WTC11 (cell line): ENCODE results near the gene GFPT2. TPM values are rescaled to one million over a fixed set of nuclear protein-coding genes. Genes with fewer than 3 reads are reported as not detected.

ENCODE experiments used
- ATAC-seq: fragments of 200-7000 bp; cut with Tn5 transposase; 2 replicates; pipeline ENCODE4 v1.10.0; 2021; ENCODE audit warnings: mild to moderate bottlenecking, moderate library complexity
- CTCF ChIA-PET: fragments of 300-600 bp; sonication (Branson Sonifier 250); formaldehyde crosslinking; loops from one replicate; lab custom pipeline; 2021; ENCODE audit warnings: antibody characterized with exemption; lab: Charles Lee
- POLR2A ChIA-PET: fragments of 350-600 bp; sonication (Branson Sonifier 250); formaldehyde crosslinking; loops from one replicate; lab custom pipeline; 2021; ENCODE audit warnings: antibody characterized with exemption; lab: Charles Lee
- DNase-seq: peaks from one replicate; pipeline ENCODE4 v3.0.0; 2021; ENCODE audit warnings: low spot score
- H3K27ac Mint-ChIP-seq: 2 replicates; pipeline ENCODE4 v1.8.0; 2021; ENCODE audit warnings: mixed read lengths
- H3K27me3 Mint-ChIP-seq: 2 replicates; pipeline ENCODE4 v1.8.0; 2021; ENCODE audit warnings: low read depth, mild to moderate bottlenecking, moderate library complexity, mixed read lengths
- H3K36me3 Mint-ChIP-seq: 2 replicates; pipeline ENCODE4 v1.8.0; 2021; ENCODE audit warnings: mixed read lengths
- H3K4me1 Mint-ChIP-seq: 2 replicates; pipeline ENCODE4 v1.8.0; 2022; ENCODE audit warnings: mixed read lengths
- H3K4me3 Mint-ChIP-seq: 2 replicates; pipeline ENCODE4 v1.8.0; 2021; ENCODE audit warnings: mild to moderate bottlenecking, moderate library complexity, mixed read lengths
- H3K9me3 Mint-ChIP-seq: 2 replicates; pipeline ENCODE4 v1.8.0; 2021; ENCODE audit warnings: mixed read lengths
- ATF2 ChIP-seq: sonication (generic); formaldehyde crosslinking; IDR thresholded peaks from 2 replicates; pipeline ENCODE4 v1.8.1; 2022; ENCODE audit warnings: low read depth, missing genetic modification reagents, borderline replicate concordance
- FOXP1 ChIP-seq: sonication (generic); formaldehyde crosslinking; IDR thresholded peaks from 2 replicates; pipeline ENCODE4 v1.8.0; 2022; ENCODE audit warnings: missing genetic modification reagents, mild to moderate bottlenecking, moderate library complexity, borderline replicate concordance
- HMGA2 ChIP-seq: fragments of 250-450 bp; sonication (Bioruptor Pico); IDR thresholded peaks from 2 replicates; pipeline ENCODE4 v1.4.0; 2021; ENCODE audit warnings: mild to moderate bottlenecking, moderate library complexity
- MAX ChIP-seq: sonication (generic); formaldehyde crosslinking; IDR thresholded peaks from 2 replicates; pipeline ENCODE4 v1.8.0; 2022; ENCODE audit warnings: mild to moderate bottlenecking, missing genetic modification reagents
- MYBL2 ChIP-seq: sonication (generic); formaldehyde crosslinking; IDR thresholded peaks from 2 replicates; pipeline ENCODE4 v1.8.1; 2023; ENCODE audit warnings: mild to moderate bottlenecking, moderate library complexity, missing genetic modification reagents
- NFYB ChIP-seq: sonication (generic); formaldehyde crosslinking; conservative IDR thresholded peaks from 2 replicates; pipeline ENCODE4 v1.8.0; 2022; ENCODE audit warnings: low read depth, missing genetic modification reagents
- PRDM15 ChIP-seq: sonication (generic); formaldehyde crosslinking; IDR thresholded peaks from 2 replicates; pipeline ENCODE4 v1.8.0; 2022; ENCODE audit warnings: missing genetic modification reagents
- PREB ChIP-seq: sonication (generic); formaldehyde crosslinking; IDR thresholded peaks from 2 replicates; pipeline ENCODE4 v1.8.1; 2022; ENCODE audit warnings: mild to moderate bottlenecking, missing genetic modification reagents, moderate library complexity, borderline replicate concordance
- RORB ChIP-seq: fragments of 250-450 bp; sonication (Bioruptor Pico); IDR thresholded peaks from 2 replicates; pipeline ENCODE4 v1.9.0; 2021; ENCODE audit warnings: mild to moderate bottlenecking
- SP1 ChIP-seq: sonication (generic); formaldehyde crosslinking; conservative IDR thresholded peaks from 2 replicates; pipeline ENCODE4 v1.8.1; 2022; ENCODE audit warnings: missing genetic modification reagents
- STAT6 ChIP-seq: sonication (generic); formaldehyde crosslinking; conservative IDR thresholded peaks from 2 replicates; pipeline ENCODE4 v1.8.1; 2023; ENCODE audit warnings: mild to moderate bottlenecking, low read depth, missing genetic modification reagents, moderate library complexity
- TEAD1 ChIP-seq: sonication (generic); formaldehyde crosslinking; IDR thresholded peaks from 2 replicates; pipeline ENCODE4 v1.8.0; 2022; ENCODE audit warnings: mild to moderate bottlenecking, missing genetic modification reagents
- TP53 ChIP-seq: sonication (generic); formaldehyde crosslinking; IDR thresholded peaks from 2 replicates; pipeline ENCODE4 v1.8.1; 2023; ENCODE audit warnings: mild to moderate bottlenecking, missing genetic modification reagents
- ZNF219 ChIP-seq: sonication (generic); formaldehyde crosslinking; IDR thresholded peaks from 2 replicates; pipeline ENCODE4 v1.8.0; 2023; ENCODE audit warnings: missing genetic modification reagents, mild to moderate bottlenecking, borderline replicate concordance
- ZNF317 ChIP-seq: sonication (generic); formaldehyde crosslinking; IDR thresholded peaks from 2 replicates; pipeline ENCODE4 v1.8.1; 2023; ENCODE audit warnings: low read depth, mild to moderate bottlenecking, moderate library complexity, missing genetic modification reagents, borderline replicate concordance
- ZNF416 ChIP-seq: fragments of 250-450 bp; sonication (Bioruptor Pico); IDR thresholded peaks from 2 replicates; pipeline ENCODE4 v1.9.0; 2021; ENCODE audit warnings: mild to moderate bottlenecking, inconsistent platforms
- ZNF423 ChIP-seq: fragments of 250-450 bp; sonication (Bioruptor Pico); IDR thresholded peaks from 2 replicates; pipeline ENCODE4 v2.1.2; 2022; ENCODE audit warnings: mild to moderate bottlenecking, moderate library complexity
- ZSCAN18 ChIP-seq: fragments of 250-450 bp; sonication (Bioruptor Pico); IDR thresholded peaks from 2 replicates; pipeline ENCODE4 v2.1.2; 2022; ENCODE audit warnings: mild to moderate bottlenecking, moderate library complexity
- total RNA-seq: library from RNA; stranded (reverse); gene quantifications from 3 replicates; pipeline ENCODE4 v1.2.3, GENCODE V29; 2021

The GFPT2 gene
- total RNA-seq, 1 experiment from 2014 or later: 124 TPM

- no peak for TF ChIP-seq ATF2 (CRISPR knock-in tag)
- no peak for TF ChIP-seq FOXP1 (CRISPR knock-in tag)
- TF ChIP-seq NFYB (CRISPR knock-in tag): no peak
- no peak for TF ChIP-seq STAT6
- TF ChIP-seq ZNF416: no peak
- no peak for TF ChIP-seq SP1 (CRISPR knock-in tag)
- no peak for TF ChIP-seq TEAD1 (CRISPR knock-in tag)
- TF ChIP-seq, all 79 proteins: peak for 0
Observed at GRCh38 chr5:180334751-180335613, 18.2 kb downstream of the GFPT2 start (continued).

- Mint-ChIP-seq H3K4me3 (no peak overlapping the region), H3K9me3 (peaks cover 6% of the 10 kb centered on the region; the same call in 1 of the 2 replicates), H3K27me3 (no peaks in the 10 kb centered on the region), H3K4me1 (peaks cover 40% of the 10 kb centered on the region), H3K36me3 (peaks cover 84% of the 10 kb centered on the region), H3K27ac (peak overlapping the region; percentile 92)
- DNase-seq: no peak
- no peak for TF ChIP-seq MAX (CRISPR knock-in tag)
- no peak for TF ChIP-seq HMGA2
- TF ChIP-seq ZNF423 (CRISPR knock-in tag): no peak
- TF ChIP-seq MYBL2 (CRISPR knock-in tag): no peak
- no peak for TF ChIP-seq ZNF317 (CRISPR knock-in tag)
- no peak for TF ChIP-seq ZSCAN18 (CRISPR knock-in tag)
- no peak for TF ChIP-seq TP53 (CRISPR knock-in tag)
- no peak for TF ChIP-seq PREB (CRISPR knock-in tag)
- ChIA-PET CTCF (no interaction called here), POLR2A (no interaction called here)
- no peak for ATAC-seq
Observed at GRCh38 chr5:180334176-180334575, 19.0 kb downstream of the GFPT2 start.

GRCh38 chr5:180333661-180334060 lies 19.5 kb downstream of the GFPT2 start:
- CTCF ChIA-PET: interaction anchor here (1.1 kb wide), 1 partner anchor 18 kb away, joined by 3 read pairs; no protein-coding TSS in a partner anchor
- no peak for TF ChIP-seq RORB
- no peak for TF ChIP-seq ZNF219 (CRISPR knock-in tag)
- no peak for TF ChIP-seq ATF2 (CRISPR knock-in tag)
- no peak for TF ChIP-seq SP1 (CRISPR knock-in tag)
- TF ChIP-seq PRDM15 (CRISPR knock-in tag): no peak

More at GRCh38 chr5:180333661-180334060, 19.5 kb downstream of the GFPT2 start:
- Mint-ChIP-seq H3K4me3 (no peak overlapping the region), H3K27ac (peak overlapping the region; percentile 92), H3K9me3 (peaks cover 6% of the 10 kb centered on the region; the same call in 1 of the 2 replicates), H3K36me3 (peaks cover 88% of the 10 kb centered on the region), H3K4me1 (peaks cover 43% of the 10 kb centered on the region), H3K27me3 (no peaks in the 10 kb centered on the region)
- POLR2A ChIA-PET: no interaction called here
- DNase-seq: no peak
- no peak for ATAC-seq
